ENCODE data around the gene RASGEF1B.

DNA sequence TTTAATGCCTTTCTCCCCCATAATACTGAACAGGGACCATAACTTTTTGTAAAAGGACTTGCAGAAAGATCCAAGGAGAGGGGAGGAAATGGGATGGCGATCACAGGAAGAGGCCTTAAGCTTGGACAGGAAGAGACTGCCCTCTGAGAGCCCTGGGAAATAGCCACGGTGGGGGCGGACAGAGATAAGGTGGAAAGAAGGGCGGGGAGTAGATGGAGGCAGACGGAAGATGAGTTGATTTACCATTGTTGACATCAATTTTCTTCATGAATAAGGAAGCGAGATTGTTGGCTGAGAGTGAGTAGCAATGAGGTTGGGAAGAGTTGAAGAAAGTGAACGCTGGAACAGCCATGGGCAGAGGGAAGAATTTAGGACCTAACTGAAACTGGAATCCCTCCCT, 63.4 kb downstream of the RASGEF1B start:
- TF ChIP-seq, protein P1, sequence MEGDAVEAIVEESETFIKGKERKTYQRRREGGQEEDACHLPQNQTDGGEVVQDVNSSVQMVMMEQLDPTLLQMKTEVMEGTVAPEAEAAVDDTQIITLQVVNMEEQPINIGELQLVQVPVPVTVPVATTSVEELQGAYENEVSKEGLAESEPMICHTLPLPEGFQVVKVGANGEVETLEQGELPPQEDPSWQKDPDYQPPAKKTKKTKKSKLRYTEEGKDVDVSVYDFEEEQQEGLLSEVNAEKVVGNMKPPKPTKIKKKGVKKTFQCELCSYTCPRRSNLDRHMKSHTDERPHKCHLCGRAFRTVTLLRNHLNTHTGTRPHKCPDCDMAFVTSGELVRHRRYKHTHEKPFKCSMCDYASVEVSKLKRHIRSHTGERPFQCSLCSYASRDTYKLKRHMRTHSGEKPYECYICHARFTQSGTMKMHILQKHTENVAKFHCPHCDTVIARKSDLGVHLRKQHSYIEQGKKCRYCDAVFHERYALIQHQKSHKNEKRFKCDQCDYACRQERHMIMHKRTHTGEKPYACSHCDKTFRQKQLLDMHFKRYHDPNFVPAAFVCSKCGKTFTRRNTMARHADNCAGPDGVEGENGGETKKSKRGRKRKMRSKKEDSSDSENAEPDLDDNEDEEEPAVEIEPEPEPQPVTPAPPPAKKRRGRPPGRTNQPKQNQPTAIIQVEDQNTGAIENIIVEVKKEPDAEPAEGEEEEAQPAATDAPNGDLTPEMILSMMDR (IDR thresholded peaks at IDR 0.05) = no peak
- TF ChIP-seq POLR2AphosphoS5 (IDR thresholded peaks at IDR 0.05; ENCODE audit: insufficient read depth in 1 of 2, low read depth in 1 of 2) = no peak

Measured in vagina (tissue), 2 donors.